Nephron (organoid): ENCODE results near the gene C4BPB.

ENCODE experiments used
- H3K27ac Mint-ChIP-seq, 3 experiments: 2 replicates each; pipeline ENCODE4 v1.8.0; 2020; ENCODE audit warnings: mixed read lengths in 3 of 3, mild to moderate bottlenecking in 2 of 3, moderate library complexity in 1 of 3
- H3K27me3 Mint-ChIP-seq: 2 replicates; pipeline ENCODE4 v1.8.0; 2021; ENCODE audit warnings: low read depth, mild to moderate bottlenecking, moderate library complexity, mixed read lengths
- H3K36me3 Mint-ChIP-seq: 2 replicates; pipeline ENCODE4 v1.8.0; 2020; ENCODE audit warnings: low read depth, mixed read lengths
- H3K4me1 Mint-ChIP-seq: 2 replicates; pipeline ENCODE4 v1.8.0; 2020; ENCODE audit warnings: mixed read lengths
- H3K4me3 Mint-ChIP-seq, 3 experiments: 2 replicates each; pipeline ENCODE4 v1.8.0; 2020; ENCODE audit warnings: mild to moderate bottlenecking in 3 of 3, mixed read lengths in 3 of 3, moderate library complexity in 2 of 3
- H3K9me3 Mint-ChIP-seq: 2 replicates; pipeline ENCODE4 v1.8.0; 2020; ENCODE audit warnings: mixed read lengths
- TF ChIP-seq, protein P1 (sequence below), 3 experiments: fragments of 200-600 bp; sonication (generic); IDR thresholded peaks; one replicate each; pipeline ENCODE4 v1.5.0; 2021; ENCODE audit warnings: antibody characterized with exemption in 3 of 3; ENCODE audit not compliant: unreplicated experiment in 3 of 3

Gene C4BPB

DNA sequence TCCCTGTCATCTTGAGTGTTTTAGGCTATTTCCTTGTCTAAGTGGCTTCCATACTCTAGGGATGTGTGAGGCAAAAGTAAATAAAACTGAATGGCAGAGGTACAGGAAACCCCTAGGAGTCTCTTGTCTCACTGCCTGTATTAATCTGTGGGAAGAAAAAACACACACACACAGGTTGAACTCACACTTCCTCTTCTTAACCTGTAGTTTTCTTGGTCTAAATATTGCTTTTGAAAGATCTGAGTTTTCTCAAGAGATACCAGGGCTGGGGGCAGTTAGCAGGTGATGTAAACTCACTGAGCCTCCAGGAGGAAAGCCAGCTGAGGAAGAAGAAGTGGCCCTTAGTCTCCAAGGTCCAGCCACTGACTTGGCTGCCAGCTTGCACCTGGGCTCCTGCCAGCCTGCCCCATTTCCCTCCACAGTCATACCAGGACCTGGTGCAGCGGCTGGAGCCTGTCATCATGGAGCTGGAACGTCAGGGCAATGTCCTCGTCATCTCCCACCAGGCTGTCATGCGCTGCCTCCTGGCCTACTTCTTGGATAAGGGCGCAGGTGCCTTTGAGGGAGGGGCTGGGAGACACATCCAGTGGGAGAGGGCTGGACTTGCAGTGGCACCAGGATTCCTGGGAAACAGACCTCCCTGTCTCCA, 18.7 kb upstream of the C4BPB start:
- H3K27me3 Mint-ChIP-seq: peaks cover 8% of the 10 kb centered on the region
- H3K27ac Mint-ChIP-seq: no peak overlapping the region
- H3K4me1 Mint-ChIP-seq: peaks cover 6% of the 10 kb centered on the region
- peaks cover 28% of the 10 kb centered on the region for H3K36me3 Mint-ChIP-seq
- no peak overlapping the region for H3K4me3 Mint-ChIP-seq
- no peaks in the 10 kb centered on the region for H3K9me3 Mint-ChIP-seq
- TF ChIP-seq, protein P1, sequence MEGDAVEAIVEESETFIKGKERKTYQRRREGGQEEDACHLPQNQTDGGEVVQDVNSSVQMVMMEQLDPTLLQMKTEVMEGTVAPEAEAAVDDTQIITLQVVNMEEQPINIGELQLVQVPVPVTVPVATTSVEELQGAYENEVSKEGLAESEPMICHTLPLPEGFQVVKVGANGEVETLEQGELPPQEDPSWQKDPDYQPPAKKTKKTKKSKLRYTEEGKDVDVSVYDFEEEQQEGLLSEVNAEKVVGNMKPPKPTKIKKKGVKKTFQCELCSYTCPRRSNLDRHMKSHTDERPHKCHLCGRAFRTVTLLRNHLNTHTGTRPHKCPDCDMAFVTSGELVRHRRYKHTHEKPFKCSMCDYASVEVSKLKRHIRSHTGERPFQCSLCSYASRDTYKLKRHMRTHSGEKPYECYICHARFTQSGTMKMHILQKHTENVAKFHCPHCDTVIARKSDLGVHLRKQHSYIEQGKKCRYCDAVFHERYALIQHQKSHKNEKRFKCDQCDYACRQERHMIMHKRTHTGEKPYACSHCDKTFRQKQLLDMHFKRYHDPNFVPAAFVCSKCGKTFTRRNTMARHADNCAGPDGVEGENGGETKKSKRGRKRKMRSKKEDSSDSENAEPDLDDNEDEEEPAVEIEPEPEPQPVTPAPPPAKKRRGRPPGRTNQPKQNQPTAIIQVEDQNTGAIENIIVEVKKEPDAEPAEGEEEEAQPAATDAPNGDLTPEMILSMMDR (IDR thresholded peaks at IDR 0.05; ENCODE audit: unreplicated experiment in 3 of 3): no peak

DNA sequence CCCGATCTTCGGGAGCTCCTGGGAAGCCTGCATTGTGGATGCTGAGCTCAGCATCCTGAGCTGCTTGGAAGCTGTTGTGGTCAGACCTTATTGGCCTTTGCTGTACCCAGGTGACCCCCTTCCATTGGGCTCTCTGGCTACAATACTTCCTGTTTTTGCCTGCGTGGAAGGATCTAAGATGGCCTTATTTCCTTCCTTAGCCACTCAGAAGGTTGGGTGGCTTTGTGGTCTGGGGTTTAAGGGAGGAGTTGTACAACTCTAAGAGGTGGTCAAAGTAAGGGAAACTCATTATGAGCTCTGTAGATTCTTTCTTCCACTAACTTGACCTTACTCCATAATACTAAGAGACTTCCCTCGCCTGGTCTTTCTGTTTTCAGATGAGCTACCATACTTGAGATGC, 17.8 kb upstream of the C4BPB start:
- Mint-ChIP-seq H3K36me3 (peaks cover 25% of the 10 kb centered on the region), H3K27me3 (peaks cover 8% of the 10 kb centered on the region), H3K4me1 (peaks cover 6% of the 10 kb centered on the region), H3K4me3 (no peak overlapping the region), H3K27ac (no peak overlapping the region), H3K9me3 (no peaks in the 10 kb centered on the region)
- TF ChIP-seq, protein P1 (IDR thresholded peaks at IDR 0.05; ENCODE audit: unreplicated experiment in 3 of 3): no peak

DNA sequence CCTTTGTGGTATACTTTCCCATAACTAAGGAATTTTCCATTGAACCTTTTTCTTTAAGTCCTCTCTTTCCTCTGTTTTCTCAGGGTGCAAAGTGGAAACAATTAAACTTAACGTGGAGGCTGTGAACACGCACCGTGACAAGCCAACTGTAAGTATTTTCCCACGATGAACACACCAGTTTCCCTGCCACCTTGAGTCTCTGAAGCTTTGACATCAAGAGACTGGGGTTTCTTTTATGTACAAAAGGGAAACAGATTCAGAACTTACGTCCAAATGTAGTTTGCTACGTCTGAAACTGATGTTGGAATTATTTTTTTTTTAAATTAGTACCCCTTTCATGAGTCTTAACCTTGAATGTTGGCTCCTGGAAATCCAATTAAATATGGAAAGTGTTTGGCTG, 17.2 kb upstream of the C4BPB start:
- Mint-ChIP-seq H3K4me1 (peaks cover 6% of the 10 kb centered on the region), H3K36me3 (peaks cover 23% of the 10 kb centered on the region), H3K27ac (no peak overlapping the region), H3K9me3 (no peaks in the 10 kb centered on the region), H3K4me3 (no peak overlapping the region), H3K27me3 (peaks cover 8% of the 10 kb centered on the region)
- TF ChIP-seq, protein P1 (IDR thresholded peaks at IDR 0.05; ENCODE audit: unreplicated experiment in 3 of 3): no peak

DNA sequence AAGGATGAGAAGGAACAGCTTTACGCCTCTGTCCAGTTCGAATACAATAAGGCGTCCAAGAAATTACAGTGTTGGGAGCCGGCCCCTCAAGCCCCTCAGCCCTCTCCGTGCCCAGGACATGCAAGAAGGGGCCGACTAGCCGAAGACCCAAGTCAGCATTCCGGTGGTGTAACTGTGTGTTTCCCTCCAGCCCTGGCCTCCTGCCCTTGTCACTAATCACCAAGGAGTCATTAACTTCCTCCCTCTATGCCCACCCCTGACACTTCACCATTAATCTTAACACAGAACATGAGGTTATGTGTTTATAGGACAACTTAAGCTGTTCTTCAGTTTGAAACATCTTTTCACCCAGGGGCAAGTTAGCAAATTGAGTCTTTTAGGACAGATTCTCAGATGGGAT, 16.4 kb upstream of the C4BPB start:
- no peaks in the 10 kb centered on the region for H3K9me3 Mint-ChIP-seq

DNA sequence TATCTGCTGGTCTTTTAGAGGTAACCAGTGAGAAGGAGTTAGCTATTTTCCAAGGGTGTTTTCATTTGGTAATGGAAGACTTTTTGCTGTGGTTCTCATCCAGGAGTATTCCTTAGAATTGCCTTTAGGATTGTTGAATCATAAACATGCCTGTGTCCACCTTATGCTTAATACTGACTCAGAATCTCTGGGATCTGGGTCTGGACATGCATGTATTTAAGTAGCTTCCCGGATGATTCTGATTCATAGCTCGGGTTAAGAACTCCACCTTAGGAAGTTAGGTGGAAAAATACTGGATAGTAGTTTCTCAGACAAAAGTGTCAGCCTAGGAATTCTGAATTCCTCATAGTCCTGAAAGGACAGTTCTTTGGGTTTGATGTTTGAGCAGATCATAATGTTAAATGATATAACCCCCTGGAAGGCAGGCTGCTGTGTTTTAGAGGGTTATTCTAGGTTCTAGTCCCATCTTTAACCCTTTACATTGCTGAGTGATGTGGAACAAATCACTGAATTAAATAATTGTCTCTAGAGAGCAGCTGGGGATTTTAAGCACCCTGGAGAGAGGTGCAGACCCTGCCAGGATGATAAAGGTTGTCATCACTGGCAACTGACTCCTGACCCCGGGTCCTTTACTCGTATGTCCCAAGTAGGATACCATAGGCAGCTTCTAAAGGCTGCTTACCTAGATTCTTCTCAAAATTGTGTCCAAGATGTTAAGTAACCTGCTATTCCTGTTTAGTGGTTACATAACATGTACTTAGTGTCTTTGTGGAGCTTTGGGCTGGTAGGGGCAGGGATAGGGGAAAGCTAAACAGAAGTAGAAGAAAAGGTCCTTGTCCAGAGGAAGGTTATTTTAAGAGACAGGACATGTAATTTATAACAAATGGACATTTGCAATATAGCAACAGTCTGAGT, 14.5 kb upstream of the C4BPB start:
- Mint-ChIP-seq H3K27ac (no peak overlapping the region), H3K4me3 (no peak overlapping the region), H3K4me1 (no peaks in the 10 kb centered on the region), H3K36me3 (peaks cover 7% of the 10 kb centered on the region), H3K9me3 (no peaks in the 10 kb centered on the region), H3K27me3 (peaks cover 8% of the 10 kb centered on the region)
- TF ChIP-seq, protein P1 (IDR thresholded peaks at IDR 0.05; ENCODE audit: unreplicated experiment in 3 of 3): no peak

More for the DNA sequence above, 16.4 kb upstream of the C4BPB start:
- no peak overlapping the region for H3K4me3 Mint-ChIP-seq
- TF ChIP-seq, protein P1 (IDR thresholded peaks at IDR 0.05; ENCODE audit: unreplicated experiment in 3 of 3): no peak
- H3K27me3 Mint-ChIP-seq: peaks cover 8% of the 10 kb centered on the region
- H3K36me3 Mint-ChIP-seq: peaks cover 18% of the 10 kb centered on the region
- peaks cover 3% of the 10 kb centered on the region for H3K4me1 Mint-ChIP-seq
- no peak overlapping the region for H3K27ac Mint-ChIP-seq
